Suprapubic skin (tissue), 4 donors: ENCODE results near the gene GRID1. TPM values are rescaled to one million over a fixed set of nuclear protein-coding genes. Genes with fewer than 3 reads are reported as not detected.

Experiments
- DNase-seq, 2 donors: peaks; one replicate each; pipeline ENCODE4 v3.0.0-alpha.2; 2019; ENCODE audit warnings: low spot score in 2 of 2
- H3K27ac ChIP-seq: fragments of 200-600 bp; sonication (generic); one replicate; pipeline ENCODE4 v1.5.1; 2019
- H3K27me3 ChIP-seq: fragments of 200-600 bp; sonication (generic); one replicate; pipeline ENCODE4 v1.5.1; 2019
- H3K36me3 ChIP-seq: fragments of 200-600 bp; sonication (generic); one replicate; pipeline ENCODE4 v1.5.1; 2019
- H3K4me1 ChIP-seq: fragments of 200-600 bp; sonication (generic); one replicate; pipeline ENCODE4 v1.5.1; 2019
- H3K4me3 ChIP-seq: fragments of 200-600 bp; sonication (generic); one replicate; pipeline ENCODE4 v1.5.1; 2019; ENCODE audit warnings: mild to moderate bottlenecking
- H3K9me3 ChIP-seq: fragments of 200-600 bp; sonication (generic); one replicate; pipeline ENCODE4 v1.5.1; 2019
- EP300 ChIP-seq: sonication (generic); formaldehyde crosslinking; IDR thresholded peaks from one replicate; pipeline ENCODE4 v1.6.1; 2017; ENCODE audit warnings: antibody characterized with exemption
- POLR2A ChIP-seq, 2 donors: fragments of 450-650 bp; IDR thresholded peaks; one replicate each; pipeline ENCODE4 v1.6.1; 2017; ENCODE audit warnings: antibody characterized with exemption in 2 of 2, mild to moderate bottlenecking in 2 of 2, moderate library complexity in 2 of 2
- POLR2AphosphoS5 ChIP-seq, 3 donors: sonication (generic); formaldehyde crosslinking; IDR thresholded peaks; one replicate each; pipeline ENCODE4 v1.6.1; 2017; ENCODE audit warnings: antibody characterized with exemption in 3 of 3
- WGBS: methylation state at CpG from one replicate; pipeline ENCODE4 v1.1.5; 2018; 5-methylcytosine and 5-hydroxymethylcytosine counted together
- total RNA-seq, 4 donors: library from RNA; depleted of rRNA; stranded (reverse); fragments of >200 nt; gene quantifications; one replicate each; pipeline ENCODE4 v1.1.0, GENCODE V29; 2016
- TF ChIP-seq, protein P1 (sequence below), 2 donors: fragments of 200-600 bp in 1 of 2; fragments of 450-650 bp in 1 of 2; sonication (generic) in 1 of 2; IDR thresholded peaks; one replicate each; pipeline ENCODE4 v1.5.1; 2016 to 2019; ENCODE audit warnings: antibody characterized with exemption in 2 of 2, mild to moderate bottlenecking in 1 of 2, moderate library complexity in 1 of 2

GRID1 gene
- total RNA-seq, 4 donors from 2014 or later, result 1.8 to 3.1 (median 2.4) TPM

DNA sequence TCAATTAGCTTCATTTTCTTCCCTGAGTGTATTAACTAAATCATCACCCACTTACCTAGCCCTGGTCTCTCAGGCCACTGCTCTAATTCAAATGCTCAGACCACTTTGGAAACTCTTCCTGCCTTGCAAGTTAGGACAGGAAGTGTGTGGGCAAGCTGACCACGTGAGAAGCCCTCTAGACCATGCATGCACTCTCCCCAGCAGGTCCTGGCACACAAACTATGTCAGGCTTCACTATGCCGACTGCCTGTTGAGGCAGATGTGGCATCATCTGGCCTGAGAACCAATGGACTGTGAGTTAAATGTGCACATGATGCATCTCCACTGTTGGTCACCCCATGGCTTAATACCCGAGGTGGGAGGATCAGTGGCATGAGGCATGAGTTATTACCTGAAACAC, 439.6 kb downstream of the GRID1 start:
- H3K4me1 ChIP-seq, result no peaks in the 10 kb centered on the region
- WGBS, result 62% methylated on average over 3 of the region's 3 CpGs
- DNase-seq, result no peak
- TF ChIP-seq POLR2AphosphoS5 (IDR thresholded peaks at IDR 0.05) (no peak), POLR2A (IDR thresholded peaks at IDR 0.05) (no peak), EP300 (no peak)
- TF ChIP-seq, protein P1, sequence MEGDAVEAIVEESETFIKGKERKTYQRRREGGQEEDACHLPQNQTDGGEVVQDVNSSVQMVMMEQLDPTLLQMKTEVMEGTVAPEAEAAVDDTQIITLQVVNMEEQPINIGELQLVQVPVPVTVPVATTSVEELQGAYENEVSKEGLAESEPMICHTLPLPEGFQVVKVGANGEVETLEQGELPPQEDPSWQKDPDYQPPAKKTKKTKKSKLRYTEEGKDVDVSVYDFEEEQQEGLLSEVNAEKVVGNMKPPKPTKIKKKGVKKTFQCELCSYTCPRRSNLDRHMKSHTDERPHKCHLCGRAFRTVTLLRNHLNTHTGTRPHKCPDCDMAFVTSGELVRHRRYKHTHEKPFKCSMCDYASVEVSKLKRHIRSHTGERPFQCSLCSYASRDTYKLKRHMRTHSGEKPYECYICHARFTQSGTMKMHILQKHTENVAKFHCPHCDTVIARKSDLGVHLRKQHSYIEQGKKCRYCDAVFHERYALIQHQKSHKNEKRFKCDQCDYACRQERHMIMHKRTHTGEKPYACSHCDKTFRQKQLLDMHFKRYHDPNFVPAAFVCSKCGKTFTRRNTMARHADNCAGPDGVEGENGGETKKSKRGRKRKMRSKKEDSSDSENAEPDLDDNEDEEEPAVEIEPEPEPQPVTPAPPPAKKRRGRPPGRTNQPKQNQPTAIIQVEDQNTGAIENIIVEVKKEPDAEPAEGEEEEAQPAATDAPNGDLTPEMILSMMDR (IDR thresholded peaks at IDR 0.05), result no peak
- H3K9me3 ChIP-seq, result no peaks in the 10 kb centered on the region
- H3K27me3 ChIP-seq, result no peaks in the 10 kb centered on the region
- H3K27ac ChIP-seq, result no peak overlapping the region
- H3K36me3 ChIP-seq, result no peaks in the 10 kb centered on the region
- H3K4me3 ChIP-seq, result no peak overlapping the region

DNA sequence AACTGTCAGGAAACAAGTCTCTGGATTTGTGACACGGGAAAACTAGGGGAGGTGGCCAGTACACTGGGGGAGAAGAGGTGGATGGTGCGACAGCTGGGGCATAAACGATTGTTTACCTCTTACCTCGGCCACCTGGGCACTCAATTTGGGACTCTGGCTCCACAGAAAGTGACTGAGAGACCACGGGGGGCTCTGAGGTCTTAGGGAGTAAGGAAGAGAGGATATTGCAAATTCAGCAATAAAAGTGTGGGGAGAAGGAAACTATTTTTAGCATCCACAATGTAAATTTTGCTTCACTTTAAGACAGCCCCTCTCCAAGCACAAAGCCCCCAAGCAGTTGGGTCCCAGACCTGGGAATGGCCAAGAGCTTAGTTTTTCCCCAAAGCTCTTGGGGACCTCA, 440.5 kb downstream of the GRID1 start:
- Histone ChIP-seq H3K27ac (no peak overlapping the region), H3K36me3 (no peaks in the 10 kb centered on the region), H3K9me3 (no peaks in the 10 kb centered on the region), H3K27me3 (no peaks in the 10 kb centered on the region), H3K4me3 (no peak overlapping the region), H3K4me1 (no peaks in the 10 kb centered on the region)
- 82% methylated on average over 5 of the region's 5 CpGs for WGBS
- no peak for TF ChIP-seq POLR2AphosphoS5 (IDR thresholded peaks at IDR 0.05)
- TF ChIP-seq EP300, result no peak
- TF ChIP-seq, protein P1 (IDR thresholded peaks at IDR 0.05), result no peak
- no peak for TF ChIP-seq POLR2A (IDR thresholded peaks at IDR 0.05)
- no peak for DNase-seq

DNA sequence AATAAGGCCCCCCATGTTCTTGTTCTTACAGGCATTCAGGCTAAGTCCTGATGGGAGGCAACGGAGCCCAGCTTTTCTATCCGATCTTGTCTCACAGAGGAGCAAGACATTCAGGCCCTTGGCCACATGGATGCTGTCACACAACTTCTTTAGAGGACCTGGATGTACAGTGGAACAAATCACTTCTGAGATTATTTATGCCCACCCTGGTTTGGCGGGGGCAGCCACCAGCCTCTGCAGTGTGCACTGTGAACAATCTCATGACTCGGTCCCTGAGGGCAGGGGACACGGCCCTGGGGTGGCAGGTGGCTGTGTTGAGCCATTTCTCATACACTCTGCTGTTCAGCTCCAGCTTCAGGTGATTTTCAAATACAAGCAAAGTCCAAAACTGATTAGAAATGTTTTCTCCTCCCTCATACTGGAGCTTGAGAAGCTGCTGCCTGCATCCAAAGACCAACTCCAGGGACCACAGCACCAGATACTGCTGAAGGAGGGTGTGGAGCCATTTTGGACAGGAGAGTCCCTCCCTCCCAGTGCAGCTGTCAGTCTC, 441.3 kb downstream of the GRID1 start:
- Histone ChIP-seq H3K9me3 (no peaks in the 10 kb centered on the region), H3K27ac (no peak overlapping the region), H3K4me3 (no peak overlapping the region), H3K27me3 (no peaks in the 10 kb centered on the region), H3K36me3 (no peaks in the 10 kb centered on the region), H3K4me1 (no peaks in the 10 kb centered on the region)
- 95% methylated on average over 4 of the region's 5 CpGs for WGBS
- TF ChIP-seq POLR2AphosphoS5 (IDR thresholded peaks at IDR 0.05) (no peak), EP300 (no peak), POLR2A (IDR thresholded peaks at IDR 0.05) (no peak)
- TF ChIP-seq, protein P1 (IDR thresholded peaks at IDR 0.05), result no peak
- DNase-seq, result no peak

DNA sequence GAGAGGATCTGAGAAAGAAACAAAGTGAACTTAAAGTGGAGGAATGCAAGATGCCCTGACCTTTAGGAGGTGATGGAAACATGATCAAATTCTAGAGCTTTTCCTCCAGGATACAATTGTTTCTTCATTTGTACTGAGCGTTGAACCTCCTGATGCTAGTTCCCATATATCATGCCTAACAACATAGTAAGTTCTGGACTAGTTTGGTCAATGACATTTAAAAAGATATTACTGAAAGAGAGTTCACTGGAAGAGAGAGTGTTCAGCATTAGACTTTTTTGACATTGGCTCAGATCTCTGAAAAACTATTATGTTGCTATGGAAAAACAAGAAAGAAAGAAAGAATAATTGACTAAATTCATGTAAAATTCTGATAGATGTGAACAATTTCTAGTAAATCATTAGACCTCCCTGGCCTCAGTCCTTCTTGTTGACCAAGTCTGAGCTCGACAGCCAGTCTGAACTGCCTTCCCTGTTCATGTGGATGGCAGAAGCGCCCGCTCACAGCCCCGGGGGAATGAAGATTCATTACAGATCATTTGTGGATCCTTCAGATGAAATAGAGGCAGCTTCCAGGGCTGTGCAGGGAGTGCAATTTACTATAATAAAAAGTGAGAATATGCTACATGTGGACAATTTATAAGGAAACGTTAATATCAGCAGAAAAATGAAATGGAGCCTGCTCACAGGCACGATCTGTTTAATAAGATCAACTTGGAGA, 442.1 kb downstream of the GRID1 start:
- no peak for DNase-seq
- no peak for TF ChIP-seq POLR2AphosphoS5 (IDR thresholded peaks at IDR 0.05)
- TF ChIP-seq, protein P1 (IDR thresholded peaks at IDR 0.05), result no peak
- TF ChIP-seq EP300, result no peak
- no peak for TF ChIP-seq POLR2A (IDR thresholded peaks at IDR 0.05)
- no peaks in the 10 kb centered on the region for H3K36me3 ChIP-seq
- no peaks in the 10 kb centered on the region for H3K4me1 ChIP-seq
- no peak overlapping the region for H3K4me3 ChIP-seq
- H3K27me3 ChIP-seq, result no peaks in the 10 kb centered on the region
- WGBS, result 82% methylated on average over 7 of the region's 7 CpGs
- H3K27ac ChIP-seq, result no peak overlapping the region
- H3K9me3 ChIP-seq, result no peaks in the 10 kb centered on the region

DNA sequence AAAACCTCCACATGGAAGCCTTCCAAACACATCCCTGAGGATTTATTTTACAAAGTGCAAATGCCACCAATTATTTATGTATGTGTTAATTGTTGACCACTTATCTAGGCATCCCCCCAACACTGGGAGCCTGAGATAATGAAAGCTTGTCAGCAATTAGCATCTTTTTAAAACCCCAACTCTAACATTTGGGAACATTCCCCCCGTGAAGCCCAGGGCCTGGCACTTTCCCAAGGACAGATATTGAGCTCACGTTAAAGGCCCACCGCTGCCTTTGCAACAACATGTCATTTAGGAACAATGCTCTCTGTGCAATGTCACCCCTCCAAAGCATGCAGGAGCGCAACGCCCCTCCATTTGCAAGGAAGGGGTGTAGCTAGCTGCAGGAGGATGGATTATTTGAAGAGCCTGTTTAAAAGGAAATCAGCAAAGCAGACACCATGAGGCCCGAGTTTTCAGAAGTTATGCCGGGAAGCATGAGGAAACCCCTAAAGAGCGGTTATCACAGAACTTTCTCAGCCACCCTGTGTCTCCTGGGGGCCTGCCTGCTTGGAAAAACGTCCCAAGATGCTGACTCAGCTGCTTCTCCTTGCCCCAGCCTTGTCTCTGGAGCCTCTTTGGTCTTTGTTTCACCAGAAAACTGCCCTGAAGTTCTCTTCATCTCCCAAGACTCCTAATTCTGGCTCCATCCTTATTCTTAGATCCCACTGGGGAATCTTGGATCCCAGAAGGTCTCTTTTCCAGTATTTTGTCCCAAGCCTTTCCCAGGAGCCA, 444.1 kb downstream of the GRID1 start:
- Histone ChIP-seq H3K27me3 (no peaks in the 10 kb centered on the region), H3K4me1 (no peaks in the 10 kb centered on the region), H3K27ac (no peak overlapping the region), H3K4me3 (no peak overlapping the region), H3K9me3 (no peaks in the 10 kb centered on the region), H3K36me3 (no peaks in the 10 kb centered on the region)
- DNase-seq, result no peak
- 71% methylated on average over 9 of the region's 9 CpGs for WGBS
- TF ChIP-seq, protein P1 (IDR thresholded peaks at IDR 0.05), result no peak
- TF ChIP-seq EP300 (no peak), POLR2A (IDR thresholded peaks at IDR 0.05) (no peak), POLR2AphosphoS5 (IDR thresholded peaks at IDR 0.05) (no peak)
